GM18505 (cell line): ENCODE measurements around the gene ADAMTS6.
"Not testable (repeated sequence)": the region's sequence is repeated elsewhere in the genome, so short reads cannot be mapped to it uniquely, and the experiment has no call there.

Experiments used
- ATAC-seq: cut with Tn5 transposase; IDR thresholded peaks from one replicate; pipeline ENCODE4 v1.9.1; 2021; ENCODE audit not compliant: unreplicated experiment
- POLR2A ChIP-seq: IDR thresholded peaks from 4 replicates; pipeline ENCODE4 v1.6.1; 2011; ENCODE audit warnings: borderline replicate concordance; ENCODE audit not compliant: insufficient read depth, insufficient read length; ENCODE audit errors: extremely low read depth

The ADAMTS6 gene

GRCh38 chr5:65197531-65198455 lies 283.9 kb downstream of the ADAMTS6 start:
- no peak for ATAC-seq
- TF ChIP-seq POLR2A = no peak

GRCh38 chr5:65194871-65195270 lies 286.8 kb downstream of the ADAMTS6 start:
- TF ChIP-seq POLR2A = no peak
- no peak for ATAC-seq

- ATAC-seq = no peak
- TF ChIP-seq POLR2A = no peak
These were observed 289.4 kb downstream of the ADAMTS6 start for GRCh38 chr5:65192331-65192730.

- TF ChIP-seq POLR2A = no peak
- no peak for ATAC-seq
These were observed 290.1 kb downstream of the ADAMTS6 start for GRCh38 chr5:65191554-65192135.

- peak; percentile 67 for ATAC-seq
- TF ChIP-seq POLR2A = no peak
These were observed 291.2 kb downstream of the ADAMTS6 start for GRCh38 chr5:65190328-65191053.

- no peak for ATAC-seq
- no peak for TF ChIP-seq POLR2A
These were observed 295.0 kb downstream of the ADAMTS6 start for GRCh38 chr5:65186646-65187227.

- TF ChIP-seq POLR2A = no peak
- no peak for ATAC-seq
These were observed 296.3 kb downstream of the ADAMTS6 start for GRCh38 chr5:65185468-65185867.

GRCh38 chr5:65184780-65185179 lies 296.9 kb downstream of the ADAMTS6 start:
- ATAC-seq = no peak

GRCh38 chr5:65174231-65174630 lies 307.5 kb downstream of the ADAMTS6 start:
- not testable (repeated sequence) for ATAC-seq

More at GRCh38 chr5:65184780-65185179, 296.9 kb downstream of the ADAMTS6 start:
- no peak for TF ChIP-seq POLR2A

- TF ChIP-seq POLR2A = no peak
- no peak for ATAC-seq
These were observed 308.6 kb downstream of the ADAMTS6 start for GRCh38 chr5:65173130-65173525.

GRCh38 chr5:65172486-65173129 lies 309.1 kb downstream of the ADAMTS6 start:
- no peak for TF ChIP-seq POLR2A

GRCh38 chr5:65171645-65172044 lies 310.1 kb downstream of the ADAMTS6 start:
- no peak for TF ChIP-seq POLR2A
- no peak for ATAC-seq

More at GRCh38 chr5:65172486-65173129, 309.1 kb downstream of the ADAMTS6 start:
- peak; percentile 97 for ATAC-seq

GRCh38 chr5:65163698-65164097 lies 318.0 kb downstream of the ADAMTS6 start:
- TF ChIP-seq POLR2A = no peak
- ATAC-seq = no peak
